ENCODE measurements around the gene KAT6B.

Gene KAT6B

DNA sequence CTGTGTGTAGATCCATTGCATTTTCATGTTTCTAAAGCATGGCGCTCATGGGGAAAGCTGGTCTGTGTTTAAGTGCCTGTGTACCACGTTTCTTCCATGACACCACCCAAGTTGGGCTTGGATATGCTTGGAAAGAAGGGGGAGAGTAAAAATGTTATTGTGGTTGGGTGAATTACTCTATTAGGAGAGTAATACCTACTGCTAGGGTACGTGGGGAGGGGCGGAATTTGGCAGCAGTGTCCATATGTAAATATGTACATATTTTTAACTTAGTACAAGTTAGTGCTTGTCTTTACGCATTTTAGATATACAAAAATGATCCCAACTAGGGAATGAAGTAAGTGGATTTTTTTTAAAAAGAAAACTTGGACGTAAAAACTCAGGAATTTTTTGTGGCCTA lies 242.1 kb downstream of the KAT6B start:
- DNase-seq (ENCODE audit: low spot score), result no peak

DNA sequence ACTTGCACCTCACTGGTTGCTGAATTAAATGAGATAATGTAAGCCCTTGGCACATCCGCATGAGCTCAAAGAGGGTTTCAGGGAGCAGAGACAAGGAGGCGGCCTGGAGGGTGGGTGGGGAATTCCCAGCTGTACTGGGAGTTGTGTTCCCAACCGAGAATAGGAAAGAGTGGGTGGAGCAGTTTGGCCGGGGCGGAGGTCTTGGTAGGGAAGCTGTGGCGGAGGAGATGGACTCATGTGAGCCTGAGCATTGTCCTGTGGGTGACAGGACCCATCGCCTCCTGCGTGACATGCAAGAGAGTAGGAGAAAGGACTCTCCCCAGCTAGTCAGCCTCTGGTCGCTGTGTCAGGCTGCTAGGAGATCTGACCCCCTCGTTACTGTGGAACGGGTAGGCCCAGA lies 244.1 kb downstream of the KAT6B start:
- DNase-seq (ENCODE audit: low spot score), result no peak

DNA sequence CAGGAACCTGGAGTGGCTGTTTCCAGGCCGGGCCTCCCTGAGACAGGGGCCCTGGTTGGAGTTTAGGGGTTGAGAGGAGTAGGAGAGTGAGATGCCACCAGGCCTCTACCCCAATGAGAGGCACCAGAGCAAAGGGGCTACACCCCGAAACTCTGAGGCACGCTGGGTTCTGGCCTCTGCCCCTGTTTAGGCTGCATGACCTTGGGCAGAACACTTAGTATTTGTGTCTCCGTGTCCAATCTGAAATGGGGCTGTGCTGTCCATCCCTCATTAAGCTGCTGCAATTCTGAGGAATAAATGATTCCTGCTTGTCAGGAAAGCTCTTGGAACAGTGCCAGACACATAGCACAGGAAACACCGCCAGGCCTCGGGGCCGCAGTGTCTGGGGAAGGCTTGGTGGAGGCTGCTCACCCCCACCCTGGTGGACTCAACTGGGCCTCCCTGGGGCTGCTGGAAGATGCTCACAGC lies 244.6 kb downstream of the KAT6B start:
- no peak for DNase-seq (ENCODE audit: low spot score)

GRCh38 chr10:75071756-75072155 lies 245.4 kb downstream of the KAT6B start:
- DNase-seq (ENCODE audit: low spot score), result no peak

DNA sequence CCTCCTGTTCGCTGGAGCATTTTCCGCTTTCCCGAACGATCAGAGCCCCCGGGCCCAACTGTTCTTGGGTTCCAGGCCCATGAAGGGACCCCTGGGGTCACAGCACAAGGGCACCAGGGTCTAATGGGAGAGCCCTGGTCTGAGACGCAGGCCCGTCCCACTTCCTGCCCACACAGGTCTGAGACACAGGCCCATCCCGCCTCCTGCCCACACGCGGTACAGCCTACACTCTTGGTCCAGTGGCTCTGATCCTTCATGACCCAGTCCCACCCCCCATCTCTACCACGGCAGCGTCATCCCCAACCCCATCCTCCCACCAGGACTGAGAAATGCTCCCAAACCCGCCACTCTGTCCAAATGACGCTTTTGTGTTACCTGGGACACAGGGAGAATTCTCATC lies 246.3 kb downstream of the KAT6B start:
- DNase-seq (ENCODE audit: low spot score), result no peak

GRCh38 chr10:75073442-75073841 lies 247.0 kb downstream of the KAT6B start:
- DNase-seq (ENCODE audit: low spot score), result no peak

- no peak for DNase-seq (ENCODE audit: low spot score)
Measured at GRCh38 chr10:75074711-75075445, 248.5 kb downstream of the KAT6B start.

GRCh38 chr10:75076348-75076747 lies 249.9 kb downstream of the KAT6B start:
- DNase-seq (ENCODE audit: low spot score), result no peak

DNA sequence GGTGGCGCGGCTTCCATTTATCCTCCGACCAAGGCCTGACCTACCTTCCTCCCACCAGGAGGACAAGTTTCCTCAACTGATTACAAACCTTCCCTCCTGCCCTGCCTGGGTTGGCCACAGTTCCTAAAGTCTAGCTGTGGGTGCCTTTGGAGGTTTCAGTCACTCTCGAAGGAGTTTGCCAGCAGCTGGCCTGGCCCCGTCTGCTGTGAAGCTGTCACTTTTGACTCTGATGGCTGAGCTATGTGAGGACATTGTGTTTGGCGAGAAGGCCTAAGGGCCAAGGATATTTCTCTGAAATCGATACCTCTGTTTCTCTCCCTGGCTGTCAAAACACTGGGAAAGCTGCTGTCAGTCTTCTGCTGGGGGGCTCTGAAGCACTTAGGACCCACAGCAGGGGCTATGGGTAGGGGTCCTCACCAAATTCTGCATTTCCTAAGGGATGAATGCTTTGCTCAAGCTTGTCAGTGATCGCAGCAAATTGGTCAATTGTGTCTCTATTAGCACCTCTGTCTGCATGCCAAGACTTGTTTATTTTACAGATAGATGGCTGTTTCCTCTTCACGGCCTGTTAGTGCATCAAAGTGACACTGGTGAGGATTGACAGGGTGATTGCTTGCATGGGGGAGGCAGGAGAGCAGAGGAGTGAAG lies 253.2 kb downstream of the KAT6B start:
- DNase-seq (ENCODE audit: low spot score), result no peak

DNA sequence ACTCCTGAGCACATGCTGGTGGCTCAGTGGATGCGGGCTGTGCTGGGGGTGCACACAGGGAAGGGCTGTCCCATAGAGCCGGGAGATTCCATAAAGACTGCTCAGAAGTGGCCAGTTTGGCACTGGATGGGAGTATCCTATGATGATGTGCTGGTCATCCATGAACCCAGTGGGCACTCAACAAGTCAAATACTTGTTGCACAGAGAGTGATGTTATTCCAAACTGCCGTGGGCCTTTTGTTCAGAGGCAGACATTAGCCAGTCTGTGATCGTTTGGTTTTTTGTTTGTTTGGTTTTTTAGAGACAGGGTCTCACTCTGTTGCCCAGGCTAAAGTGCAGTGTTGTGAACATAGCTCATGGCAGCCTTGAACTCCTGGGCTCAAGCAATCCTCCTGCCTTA lies 254.2 kb downstream of the KAT6B start:
- no peak for DNase-seq (ENCODE audit: low spot score)

- no peak for DNase-seq (ENCODE audit: low spot score)
Measured at GRCh38 chr10:75081379-75081778, 255.0 kb downstream of the KAT6B start.

Measured in ecto neural progenitor cell (in vitro differentiated cells).